ENCODE results near the gene ZNF552.
"Not testable (repeated sequence)": the region's sequence is repeated elsewhere in the genome, so short reads cannot be mapped to it uniquely, and the experiment has no call there.

Gene ZNF552

GRCh38 chr19:57817976-57818375, 3.3 kb upstream of the ZNF552 start:
- no peak for DNase-seq

GRCh38 chr19:57816652-57817051, 1.9 kb upstream of the ZNF552 start:
- no peak for DNase-seq

- no peak for DNase-seq
These were observed 748 bp upstream of the ZNF552 start for GRCh38 chr19:57815247-57816075.

GRCh38 chr19:57813919-57814504, 701 bp downstream of the ZNF552 start:
- no peak for DNase-seq

- not testable (repeated sequence) for DNase-seq
These were observed 1.5 kb downstream of the ZNF552 start for GRCh38 chr19:57812975-57813820.

GRCh38 chr19:57812226-57812625, 2.5 kb downstream of the ZNF552 start:
- no peak for DNase-seq

- not testable (repeated sequence) for DNase-seq
These were observed 4.1 kb downstream of the ZNF552 start for GRCh38 chr19:57810410-57811295.

- DNase-seq = no peak
These were observed 7.2 kb downstream of the ZNF552 start for GRCh38 chr19:57807541-57807940.

- DNase-seq = no peak
These were observed 11.0 kb downstream of the ZNF552 start for GRCh38 chr19:57803594-57804325.

GRCh38 chr19:57803265-57803593, 11.5 kb downstream of the ZNF552 start:
- no peak for DNase-seq

- no peak for DNase-seq
These were observed 12.4 kb downstream of the ZNF552 start for GRCh38 chr19:57802269-57802668.

GRCh38 chr19:57800696-57801095, 14.0 kb downstream of the ZNF552 start:
- DNase-seq = no peak

- not testable (repeated sequence) for DNase-seq
These were observed 18.1 kb downstream of the ZNF552 start for GRCh38 chr19:57796580-57796979.

GRCh38 chr19:57789288-57789687, 25.4 kb downstream of the ZNF552 start:
- DNase-seq = no peak

- no peak for DNase-seq
These were observed 26.5 kb downstream of the ZNF552 start for GRCh38 chr19:57788114-57788692.

GRCh38 chr19:57786906-57787305, 27.8 kb downstream of the ZNF552 start:
- DNase-seq = no peak

GRCh38 chr19:57786286-57786685, 28.4 kb downstream of the ZNF552 start:
- DNase-seq = no peak

GRCh38 chr19:57779220-57779845, 35.4 kb downstream of the ZNF552 start:
- no peak for DNase-seq

- no peak for DNase-seq
These were observed 36.4 kb downstream of the ZNF552 start for GRCh38 chr19:57778336-57778735.

GRCh38 chr19:57776764-57777296, 37.9 kb downstream of the ZNF552 start:
- DNase-seq = no peak

- DNase-seq = no peak
These were observed 41.2 kb downstream of the ZNF552 start for GRCh38 chr19:57773488-57773887.

All from SHP77 (cell line).